ENCODE results near the gene FLAD1.
"Not testable (repeated sequence)": the region's sequence is repeated elsewhere in the genome, so short reads cannot be mapped to it uniquely, and the experiment has no call there.

The FLAD1 gene

DNA sequence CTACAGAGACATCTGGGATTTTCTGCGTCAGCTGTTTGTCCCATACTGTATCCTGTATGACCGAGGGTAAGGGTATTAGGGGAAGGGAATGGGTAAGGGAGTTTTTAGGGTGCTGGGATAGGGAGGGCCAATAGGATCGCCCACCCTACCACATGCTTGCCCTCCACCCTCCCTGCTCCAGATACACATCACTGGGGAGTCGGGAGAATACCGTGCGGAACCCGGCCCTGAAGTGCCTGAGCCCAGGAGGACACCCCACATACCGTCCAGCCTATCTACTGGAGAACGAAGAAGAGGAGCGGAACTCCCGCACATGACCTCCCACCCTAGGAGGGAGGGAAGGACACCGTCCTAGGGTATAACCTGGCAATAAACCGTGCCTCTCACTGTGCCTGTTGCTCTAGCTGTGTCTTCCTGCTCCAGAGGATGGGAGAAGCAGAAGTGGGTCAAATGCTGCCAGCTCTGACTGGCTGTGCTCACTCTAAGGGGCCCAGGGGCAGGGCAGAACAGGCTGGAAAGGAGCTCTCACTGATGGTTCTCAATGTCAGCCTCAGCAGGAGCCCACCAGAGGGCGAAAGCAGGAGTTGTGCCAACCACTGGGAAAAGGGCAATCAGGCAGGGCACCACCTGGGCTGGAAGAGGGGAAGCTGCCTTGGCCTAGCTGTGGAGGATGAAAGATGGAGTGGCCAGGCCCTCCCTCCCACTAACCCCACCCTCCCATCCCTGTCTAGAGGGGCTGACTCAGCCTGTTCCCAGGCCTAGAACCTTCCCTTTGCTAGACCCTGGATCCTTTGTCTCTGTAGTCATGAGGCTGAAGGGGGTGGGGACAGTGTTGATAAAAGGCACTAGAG lies 9.8 kb downstream of the FLAD1 start:
- DNase-seq, result peak; percentile 54 to 76

DNA sequence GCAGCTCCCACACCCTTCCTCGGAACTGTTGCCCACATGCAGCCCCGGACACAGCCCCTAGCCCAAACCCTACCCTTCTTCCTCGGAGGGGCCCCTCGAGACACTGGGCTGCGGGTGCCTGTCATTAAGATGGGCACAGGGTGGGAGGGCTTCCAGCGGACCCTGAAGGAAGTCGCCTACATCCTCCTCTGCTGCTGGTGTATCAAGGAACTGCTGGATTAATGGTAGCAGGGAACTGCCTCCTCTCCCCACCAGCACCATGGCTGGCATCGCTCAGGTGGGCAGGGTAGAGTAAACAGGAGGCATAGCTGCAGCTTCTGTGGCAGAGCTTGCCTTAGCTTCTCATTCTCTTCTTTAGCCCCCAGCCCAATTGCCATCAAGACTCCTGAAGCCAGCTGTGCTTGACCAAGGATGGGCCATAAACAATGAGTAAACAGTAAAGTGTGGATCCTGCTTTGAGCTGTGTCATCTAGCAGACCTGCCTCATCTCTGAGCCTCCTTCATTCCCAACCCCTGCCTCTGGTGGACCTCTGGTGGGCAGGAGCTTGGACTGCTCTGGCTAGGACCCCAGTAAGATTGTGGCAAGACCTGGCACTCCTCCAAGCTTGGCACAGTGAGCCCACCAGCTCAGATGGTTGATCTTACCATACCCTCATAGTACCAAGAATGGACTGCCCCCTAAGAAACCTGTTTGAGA lies 10.6 kb downstream of the FLAD1 start, which contains the start of gene LENEP:
Gene LENEP, plus strand, starts transcription at position 15 of the 697 bp plus-strand sequence. Its CDS starts 22 bp downstream, at position 37.
- DNase-seq, result no peak

DNA sequence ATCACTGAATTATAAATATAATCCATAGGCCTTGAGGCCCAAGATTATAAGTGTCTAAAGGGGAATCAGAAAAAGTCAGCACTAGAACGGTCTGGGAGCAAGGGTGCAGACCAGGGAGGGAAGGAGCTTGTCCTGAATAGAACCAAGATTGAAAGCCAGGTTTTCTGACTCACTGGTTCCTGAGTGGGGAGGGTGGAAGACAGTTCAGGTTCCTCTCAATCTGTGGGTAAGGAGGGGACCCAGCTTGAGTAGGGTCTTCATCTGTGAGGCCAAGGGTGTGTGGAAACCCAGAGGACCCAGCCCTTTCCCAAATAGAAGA lies 11.1 kb downstream of the FLAD1 start:
- no peak for DNase-seq

DNA sequence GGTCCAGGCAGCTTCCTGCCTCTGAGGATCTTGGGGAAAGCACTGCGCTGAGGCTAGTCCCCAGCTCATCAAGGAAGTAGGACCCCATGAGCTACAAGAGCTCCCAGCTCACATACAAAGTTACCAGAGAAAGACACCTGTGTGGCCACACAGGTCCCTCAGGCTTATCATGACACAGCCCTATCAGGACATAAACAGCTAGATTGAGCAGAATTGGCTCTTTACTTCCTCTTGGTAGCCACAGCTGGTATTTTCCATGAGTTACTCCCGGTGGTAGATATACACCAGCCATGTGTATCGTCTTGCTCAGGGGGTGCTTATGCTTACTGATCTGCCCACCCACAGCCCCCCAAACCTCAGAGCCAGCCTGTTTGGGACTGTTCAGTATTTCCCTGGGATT lies 11.4 kb downstream of the FLAD1 start:
- no peak for DNase-seq

DNA sequence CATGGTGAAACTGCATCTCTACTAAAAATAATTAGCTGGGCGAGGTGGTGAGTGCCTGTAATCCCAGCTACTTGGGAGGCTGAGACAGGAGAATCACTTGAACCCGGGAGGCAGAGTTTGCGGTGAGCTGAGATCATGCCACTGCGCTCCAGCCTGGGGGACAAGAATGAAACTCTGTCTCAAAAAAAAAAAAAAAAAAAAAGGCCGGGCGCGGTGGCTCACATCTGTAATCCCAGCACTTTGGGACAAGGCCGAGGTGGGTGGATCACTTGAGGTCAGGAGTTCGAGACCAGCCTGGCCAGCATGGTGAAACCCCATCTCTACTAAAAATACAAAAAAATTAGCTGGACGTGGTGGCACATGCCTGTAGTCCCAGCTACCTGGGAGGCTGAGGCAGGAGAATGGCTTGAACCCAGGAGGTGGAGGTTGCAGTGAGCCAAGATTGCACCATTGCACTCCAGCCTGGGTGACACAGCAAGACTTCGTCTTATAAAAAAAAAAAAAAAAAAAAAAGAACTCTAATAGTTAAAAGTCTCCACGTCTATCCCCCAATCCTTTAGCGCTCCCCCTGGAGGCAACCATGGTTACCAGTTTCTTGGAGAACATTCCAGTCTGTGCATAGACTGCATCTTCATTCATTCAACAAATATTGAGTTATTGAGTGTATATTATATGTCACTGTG lies 12.3 kb downstream of the FLAD1 start:
- DNase-seq, result not testable (repeated sequence)

DNA sequence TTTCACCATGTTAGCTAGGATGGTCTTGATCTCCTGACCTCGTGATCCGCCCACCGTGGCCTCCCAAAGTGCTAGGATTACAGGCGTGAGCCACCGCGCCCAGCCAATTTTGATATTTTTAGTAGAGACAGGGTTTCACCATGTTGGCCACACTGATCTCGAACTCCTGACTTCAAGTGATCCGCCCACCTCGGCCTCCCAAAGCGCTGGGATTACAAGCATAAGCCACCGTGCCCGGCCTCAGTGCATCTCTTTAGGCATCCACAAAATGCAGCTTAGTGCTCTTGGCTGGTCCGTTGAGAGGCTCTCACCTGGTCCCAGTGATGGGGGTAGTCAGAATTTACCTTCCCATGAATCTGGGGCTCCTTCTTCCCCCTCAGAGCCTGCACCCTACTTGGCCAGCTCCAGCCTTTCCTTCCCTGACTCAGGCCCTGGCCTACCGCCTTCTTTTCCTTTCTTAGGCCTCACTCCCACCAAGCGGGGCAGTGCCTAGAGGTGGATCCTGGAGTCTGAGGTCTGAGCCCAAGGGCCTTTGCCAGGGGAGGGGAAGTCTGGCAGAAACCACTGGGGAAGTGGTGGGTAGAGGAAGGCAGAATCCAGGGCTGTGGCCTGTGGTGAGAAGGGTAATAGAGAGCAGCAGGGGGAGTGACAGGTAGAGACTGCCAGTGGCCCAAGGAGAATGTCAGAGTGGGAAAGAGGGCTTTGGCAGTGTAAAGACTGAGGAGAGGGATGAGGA lies 14.0 kb downstream of the FLAD1 start:
- DNase-seq, result no peak

DNA sequence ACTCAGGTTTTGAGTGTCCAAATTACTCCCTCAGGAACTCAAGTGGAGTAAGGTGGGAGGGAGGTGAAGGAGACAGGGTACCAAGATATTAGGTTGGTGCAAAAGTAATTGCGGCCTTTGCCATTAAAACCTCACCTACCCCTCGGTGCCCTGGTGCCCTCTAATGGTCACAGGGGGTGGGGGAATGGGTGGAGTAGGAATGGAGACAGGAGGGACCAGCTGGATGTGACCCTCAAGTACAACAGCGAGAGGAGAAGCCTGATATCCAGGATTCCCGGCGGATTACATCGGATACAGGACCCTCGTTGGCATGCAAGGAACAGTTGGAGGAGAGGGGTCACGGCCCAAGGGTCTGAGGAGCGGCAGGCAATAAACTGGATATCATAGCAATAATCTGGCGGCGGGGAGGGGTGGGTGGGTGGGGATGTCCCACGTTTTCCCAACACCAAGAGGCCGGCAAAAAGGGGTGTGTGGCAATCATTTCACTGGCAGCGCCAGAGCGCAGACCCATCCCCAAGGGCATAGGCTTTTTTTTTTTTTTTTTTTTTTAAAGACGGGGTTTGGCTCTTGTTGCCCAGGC lies 15.1 kb downstream of the FLAD1 start:
- DNase-seq, result no peak

DNA sequence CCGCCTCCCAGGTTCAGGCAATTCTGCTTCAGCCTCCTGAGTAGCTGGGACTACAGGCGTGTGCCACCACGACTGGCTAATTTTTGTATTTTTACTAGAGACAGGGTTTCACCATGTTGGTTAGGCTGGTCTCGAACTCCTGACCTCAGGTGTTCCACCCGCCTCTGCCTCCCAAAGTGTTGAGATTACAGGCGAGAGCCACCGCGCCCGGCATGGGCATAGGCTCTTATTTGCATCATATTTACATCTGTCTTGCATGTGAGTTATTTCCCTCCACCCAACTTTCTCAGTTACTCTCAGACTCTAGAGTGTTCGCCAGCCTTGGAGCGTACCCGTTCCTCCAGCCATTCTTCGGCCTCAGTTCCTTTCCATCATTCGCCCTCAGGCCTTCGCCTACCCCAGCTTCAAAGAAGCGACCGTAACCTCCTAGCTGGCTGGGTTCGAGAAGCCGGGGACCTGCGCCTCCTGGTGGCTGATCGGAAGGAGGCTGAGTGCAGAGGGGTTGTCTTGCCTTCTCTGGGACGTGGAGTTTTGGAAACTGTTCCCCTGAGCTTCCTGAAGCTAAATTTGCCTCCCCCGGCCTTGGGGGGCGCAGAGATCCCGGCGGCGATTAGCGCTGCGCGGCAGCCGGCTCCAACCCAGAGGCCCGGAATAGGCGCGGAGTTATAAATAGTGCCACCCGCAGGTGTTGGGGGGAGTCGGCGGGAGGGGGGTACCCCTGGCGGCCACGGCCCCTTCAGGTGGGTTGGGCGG lies 15.8 kb downstream of the FLAD1 start:
- peak; percentile 87 to 89 for DNase-seq

DNA sequence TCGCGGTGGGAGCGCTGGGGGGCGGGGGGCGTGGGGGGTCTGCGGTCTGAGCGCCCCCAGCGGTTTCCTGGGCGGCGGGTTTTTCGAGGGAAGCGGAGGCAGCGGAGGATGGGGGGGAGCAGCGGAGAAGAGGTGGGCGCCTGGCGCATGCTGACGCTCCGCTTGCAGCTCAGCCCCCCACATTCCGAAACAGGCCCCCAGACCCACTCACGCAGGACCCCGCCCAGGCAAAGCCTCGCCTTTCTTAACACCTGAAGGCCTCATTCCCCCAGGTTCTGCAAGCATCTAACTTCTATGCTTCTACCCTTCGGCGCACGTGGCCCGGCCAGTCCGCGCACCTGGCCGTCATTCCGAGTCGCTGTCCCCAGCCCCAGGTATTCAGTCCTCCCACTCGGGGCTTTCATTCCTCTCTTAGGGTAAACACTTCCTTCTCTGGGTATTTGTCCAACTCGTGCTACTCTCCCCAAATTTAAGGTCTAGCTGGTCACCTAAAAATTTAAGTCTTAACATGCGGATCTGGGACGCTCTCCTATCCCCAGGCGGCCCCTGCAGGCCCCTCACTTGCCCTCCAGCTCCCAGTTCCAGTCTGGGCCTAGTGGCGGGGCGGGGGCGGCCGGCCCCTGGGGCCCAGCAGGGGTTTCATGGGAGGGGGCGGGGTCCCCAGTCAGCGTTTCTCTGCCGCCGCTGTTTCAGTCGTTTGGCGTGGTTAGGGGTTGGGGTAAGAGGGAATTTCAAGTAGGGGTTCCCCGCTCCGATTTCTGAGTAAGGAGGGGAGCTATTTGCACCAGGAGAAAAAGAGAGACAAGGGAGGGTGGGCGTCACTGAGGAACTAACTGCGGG lies 16.6 kb downstream of the FLAD1 start:
- peak; percentile 56 to 68 for DNase-seq

DNA sequence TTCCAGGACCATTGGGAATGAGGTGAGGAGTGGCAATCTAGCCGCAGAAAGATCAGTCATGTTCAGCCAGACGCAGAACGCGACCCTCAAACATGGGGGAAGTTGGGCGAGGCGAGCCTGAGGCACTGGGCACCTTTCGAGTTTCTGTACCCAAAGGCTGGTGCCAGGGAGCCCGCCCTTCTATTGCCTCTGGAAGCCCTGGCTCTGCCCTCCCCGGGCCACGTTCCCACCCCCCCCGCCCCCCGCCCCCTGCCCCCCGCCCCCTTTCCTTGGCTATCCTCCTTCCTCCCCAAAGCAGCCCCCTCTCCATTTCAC lies 17.2 kb downstream of the FLAD1 start:
- no peak for DNase-seq

DNA sequence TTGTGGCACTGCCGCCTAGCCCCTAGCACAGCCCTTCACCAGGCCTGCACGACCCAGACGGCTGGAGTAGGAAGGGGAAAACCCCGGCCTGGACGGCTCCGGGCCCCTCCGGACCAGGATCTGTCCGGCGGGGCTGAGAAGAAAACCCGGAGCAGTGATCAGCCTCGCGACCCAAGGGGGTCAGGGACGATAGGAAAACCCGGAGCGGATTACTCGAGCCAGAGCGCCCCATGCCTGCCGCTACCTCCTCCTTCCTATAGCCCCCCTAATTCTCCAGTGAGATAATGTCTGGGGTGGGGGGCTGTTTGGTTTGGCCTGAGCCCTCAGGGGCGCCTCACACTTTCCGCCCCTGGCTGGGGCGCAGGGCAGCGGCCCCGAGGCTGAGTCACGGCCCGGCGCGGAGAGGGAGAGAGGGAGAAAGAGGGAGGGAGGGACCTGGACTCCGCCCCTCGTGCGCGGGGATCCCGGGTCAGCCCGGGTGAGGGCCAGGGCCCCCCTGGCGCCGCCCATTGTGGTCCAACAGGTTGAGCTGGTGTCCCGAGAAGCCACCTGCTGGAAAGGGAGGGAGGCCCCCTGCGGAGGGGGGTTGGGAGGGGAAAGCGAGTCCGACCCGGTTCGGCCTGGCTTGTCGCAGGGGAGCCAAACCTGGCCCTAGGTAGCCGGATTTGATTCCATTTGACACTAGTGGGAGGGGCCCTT lies 17.7 kb downstream of the FLAD1 start:
- DNase-seq, result peak; percentile 95

DNA sequence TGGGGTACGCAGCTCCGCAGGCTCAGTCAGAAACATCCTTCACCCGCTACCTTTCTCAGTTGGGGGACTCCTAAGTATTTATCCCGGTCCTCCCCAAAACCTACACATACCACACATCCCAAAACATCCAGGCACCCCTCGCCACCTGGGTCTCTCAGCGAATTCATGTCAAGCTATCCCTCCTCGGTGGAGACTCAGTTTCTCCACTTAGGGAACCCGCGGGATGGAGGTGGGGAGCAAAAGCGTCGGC lies 18.2 kb downstream of the FLAD1 start:
- no peak for DNase-seq

DNA sequence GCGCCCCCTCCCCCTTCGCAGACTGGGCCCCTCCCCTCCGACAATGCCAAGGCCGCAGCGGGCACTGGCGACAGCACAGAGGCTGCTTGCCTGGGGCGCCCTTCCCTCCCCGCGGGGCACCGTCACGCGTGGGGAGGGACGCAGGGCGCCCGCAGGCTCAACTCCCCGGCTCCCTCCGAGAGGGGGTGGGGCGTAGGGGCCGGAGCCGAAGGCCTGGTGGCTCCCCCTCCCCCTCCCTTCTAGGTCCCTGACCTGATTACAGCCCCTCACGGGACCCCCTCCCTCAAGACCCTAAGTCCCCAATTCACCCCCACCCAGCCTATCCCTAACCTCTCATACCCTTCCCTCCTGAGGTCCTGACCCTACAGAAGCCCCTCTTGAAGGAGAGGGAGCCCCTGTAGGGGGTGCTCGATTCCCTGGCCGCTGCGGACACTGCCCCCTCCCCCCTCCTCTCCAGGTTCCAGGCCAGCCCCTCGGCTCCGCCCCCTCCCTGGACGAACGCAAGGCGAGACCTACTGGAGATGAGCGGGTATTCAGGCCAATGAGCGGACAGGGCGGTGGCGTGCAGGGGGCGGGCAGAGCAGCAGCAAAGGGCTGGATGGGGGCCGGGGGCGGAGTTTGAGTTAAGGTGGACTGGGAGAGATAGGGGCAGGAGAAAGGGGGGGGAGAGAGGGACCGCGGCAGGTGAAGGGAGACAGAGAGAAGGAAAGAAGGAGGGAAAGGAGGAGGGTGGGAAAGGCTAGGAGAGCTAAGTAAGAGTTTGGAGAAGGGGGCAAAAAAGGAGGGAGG lies 18.7 kb downstream of the FLAD1 start:
- DNase-seq, result peak; percentile 100

DNA sequence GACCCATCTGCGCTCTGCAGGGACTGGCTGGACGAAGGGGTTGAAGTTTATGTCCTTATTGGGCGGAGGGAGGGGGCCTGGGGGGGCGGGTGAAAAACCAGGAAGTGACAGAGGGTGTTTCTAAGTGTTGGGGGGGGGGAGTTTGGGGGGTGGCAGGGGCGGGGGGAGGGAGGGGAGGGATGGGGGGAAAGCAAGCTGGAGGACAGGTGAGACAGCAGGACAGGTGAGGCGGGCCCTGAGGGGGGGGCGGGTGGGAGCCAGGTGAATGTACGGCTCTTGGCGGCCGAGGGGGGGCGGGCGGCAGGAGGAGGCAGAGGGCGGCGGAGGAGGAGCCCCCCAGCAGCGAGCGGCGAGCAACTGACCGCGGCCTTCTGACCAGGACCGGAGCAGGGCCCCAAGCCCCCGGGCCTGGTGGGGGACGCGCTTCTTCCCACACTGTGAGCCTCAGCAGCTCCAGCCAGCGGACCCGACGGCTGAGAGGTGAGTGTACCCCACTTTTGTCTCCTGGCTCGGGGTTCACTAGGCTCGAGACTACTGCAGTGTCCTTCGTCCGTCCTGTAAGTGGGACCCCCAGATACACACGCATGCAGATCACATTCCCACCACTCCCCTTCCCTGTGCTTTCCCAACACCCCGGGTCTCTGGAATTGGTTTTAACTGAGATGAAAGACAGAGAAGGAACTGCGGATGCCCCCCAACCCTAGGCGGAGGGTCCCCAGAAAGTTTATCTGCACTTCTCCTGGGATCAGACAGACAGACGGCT lies 19.5 kb downstream of the FLAD1 start, which contains the start of gene ZBTB7B:
Gene ZBTB7B, plus strand, starts transcription at position 339 of the 763 bp plus-strand sequence. CDS start 11,859 bp downstream, outside the sequence.
- DNase-seq, result peak in 1 of 2 experiments; percentile 61

DNA sequence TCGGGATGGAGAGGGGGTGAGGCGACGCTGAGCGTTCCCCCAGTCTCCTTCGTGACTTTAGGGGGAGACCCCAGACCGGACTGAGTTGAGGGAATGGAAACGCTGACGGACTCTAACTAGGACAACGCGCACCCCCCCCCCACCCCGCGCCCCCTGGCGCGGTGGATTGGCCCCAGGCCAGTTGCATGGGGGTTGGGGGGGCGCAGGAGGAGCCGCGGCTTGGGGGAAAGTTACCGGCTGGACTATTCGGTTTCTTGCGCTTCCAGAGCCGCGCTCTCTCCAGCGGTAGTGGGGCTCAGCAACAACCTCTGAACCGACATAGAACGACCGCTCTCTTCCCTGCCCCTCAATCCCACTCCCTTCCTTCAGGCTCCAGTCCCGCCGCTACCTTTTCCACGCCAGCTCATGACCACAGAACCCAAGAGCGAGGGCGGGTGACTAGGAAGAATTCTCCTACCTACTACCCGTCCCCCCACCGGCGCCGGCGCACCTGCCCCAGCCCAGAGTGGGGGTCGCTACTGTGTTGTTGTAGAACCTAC lies 20.2 kb downstream of the FLAD1 start:
- DNase-seq, result peak; percentile 52 to 67

DNA sequence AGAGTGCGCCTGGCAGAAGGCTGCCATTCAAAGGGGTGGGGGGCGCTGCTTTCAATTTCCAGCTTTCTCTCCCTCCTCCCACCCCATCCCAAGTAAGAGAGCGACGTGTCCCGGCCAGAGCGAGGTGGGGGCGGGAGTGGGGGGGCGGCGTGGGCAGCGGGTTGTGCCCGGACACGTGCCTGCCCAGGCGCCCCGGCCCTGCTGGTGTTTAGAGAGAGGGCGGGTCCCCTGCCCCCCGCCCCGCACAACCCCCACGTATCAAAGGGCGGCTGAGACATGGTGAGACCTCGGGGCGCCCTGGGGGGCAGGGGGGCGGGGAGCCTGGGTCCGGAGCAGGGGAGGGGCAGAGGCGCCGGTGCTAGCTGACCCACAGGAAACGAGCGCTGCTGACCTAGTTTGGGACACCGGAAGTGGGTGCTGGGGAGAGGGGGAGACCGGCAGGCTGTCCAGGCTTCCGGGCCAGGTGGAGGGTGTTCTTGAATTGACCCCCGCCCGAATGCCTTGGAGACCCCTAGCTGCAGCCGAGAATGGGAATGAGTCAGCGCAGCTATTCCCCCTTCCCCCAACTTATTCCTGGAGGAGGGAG lies 20.7 kb downstream of the FLAD1 start:
- peak; percentile 72 to 91 for DNase-seq

DNA sequence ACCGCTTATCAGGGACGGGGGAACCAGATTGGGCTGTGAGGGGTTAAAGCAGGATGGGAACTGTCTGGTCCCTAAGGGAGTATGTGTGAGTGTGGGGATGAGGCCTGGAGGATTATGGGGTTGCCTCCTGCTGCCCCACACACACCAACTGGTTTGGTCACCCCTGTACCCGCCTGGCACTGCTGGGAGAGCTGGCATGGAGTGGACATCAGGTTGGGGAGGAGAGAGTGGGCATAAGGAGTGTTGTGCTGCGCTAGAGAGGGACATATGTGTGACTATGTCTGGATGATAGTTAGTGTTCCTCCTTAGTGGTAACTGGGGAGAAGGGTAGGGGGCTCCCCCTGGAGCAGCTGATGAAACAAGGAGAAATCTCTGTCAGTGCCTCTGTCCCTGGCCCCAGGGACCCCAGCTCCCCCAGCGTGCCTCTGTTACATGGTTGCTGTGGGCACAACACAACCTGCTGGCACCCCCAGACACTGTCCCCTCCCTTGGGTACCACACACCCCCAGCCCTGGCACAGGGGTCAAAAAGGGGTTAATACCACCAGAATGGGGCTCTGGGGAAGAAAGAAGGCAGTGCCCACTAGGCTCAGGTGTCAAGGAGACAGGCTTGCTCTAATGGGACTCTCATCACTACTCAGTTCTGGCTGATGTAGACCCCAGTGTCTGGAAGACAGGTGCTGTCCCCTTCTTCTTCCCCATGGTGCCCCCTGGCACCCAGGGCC lies 21.4 kb downstream of the FLAD1 start:
- DNase-seq, result no peak
